Measurements from ENCODE around the gene ARFGAP1.

GRCh38 chr20:63286781-63287696, 14.4 kb downstream of the ARFGAP1 start:
- TF ChIP-seq CTCF (IDR thresholded peaks at IDR 0.05; ENCODE audit: low read depth, low read length, poor library complexity, severe bottlenecking) (no peak), EZH2phosphoT487 (IDR thresholded peaks at IDR 0.05; ENCODE audit: borderline replicate concordance, low read length) (no peak)

All from DOHH2 (cell line).